Fibroblast of peridontal ligament (primary cell): Measurements from ENCODE around the gene ATP8A1.
A peak's percentile ranks its signal among the peaks of the same experiment; 100 is the strongest.

ENCODE experiments used
- DNase-seq: peaks from one replicate; pipeline ENCODE4 v3.0.0-alpha.2; 2010; ENCODE audit errors: extremely low read depth

ATP8A1 gene

GRCh38 chr4:42366959-42367358 is 289.9 kb downstream of the ATP8A1 start:
- DNase-seq, result no peak

- DNase-seq, result no peak
Observed at GRCh38 chr4:42364266-42365053, 292.4 kb downstream of the ATP8A1 start.

GRCh38 chr4:42363614-42364013 is 293.3 kb downstream of the ATP8A1 start:
- no peak for DNase-seq

- no peak for DNase-seq
Observed at GRCh38 chr4:42362591-42362990, 294.3 kb downstream of the ATP8A1 start.

GRCh38 chr4:42361456-42361855 is 295.4 kb downstream of the ATP8A1 start:
- no peak for DNase-seq

GRCh38 chr4:42360256-42360669 is 296.6 kb downstream of the ATP8A1 start:
- DNase-seq, result no peak

- peak; percentile 9 for DNase-seq
Observed at GRCh38 chr4:42359711-42360110, 297.2 kb downstream of the ATP8A1 start.
